HepG2 (cell line): ENCODE measurements around the gene M1AP. TPM values are rescaled to one million over a fixed set of nuclear protein-coding genes. Genes with fewer than 3 reads are reported as not detected.
A peak's percentile ranks its signal among the peaks of the same experiment; 100 is the strongest.

Source experiments
- HNRNPUL1 ChIP-seq: fragments of 200-400 bp; formaldehyde crosslinking; IDR thresholded peaks from 2 replicates; pipeline ENCODE4 v1.6.1; 2017; ENCODE audit warnings: low read depth, mild to moderate bottlenecking, low read length, moderate library complexity
- ISX ChIP-seq: sonication (generic); formaldehyde crosslinking; conservative IDR thresholded peaks from 2 replicates; pipeline ENCODE4 v1.5.0; 2020; ENCODE audit warnings: missing genetic modification reagents
- KDM1A ChIP-seq: IDR thresholded peaks from 2 replicates; pipeline ENCODE4 v1.6.1; 2016; ENCODE audit warnings: missing compliant biosample characterization
- NFE2 ChIP-seq: sonication (generic); formaldehyde crosslinking; IDR thresholded peaks from 2 replicates; pipeline ENCODE4 v1.4.0; 2020; ENCODE audit warnings: missing genetic modification reagents
- PRPF4 ChIP-seq: fragments of 200-400 bp; formaldehyde crosslinking; IDR thresholded peaks from 2 replicates; pipeline ENCODE4 v1.6.1; 2016; ENCODE audit warnings: low read length, low read depth; ENCODE audit not compliant: poor library complexity, severe bottlenecking
- RBFOX2 ChIP-seq: fragments of 200-400 bp; formaldehyde crosslinking; IDR thresholded peaks from 2 replicates; pipeline ENCODE4 v1.6.1; 2017; ENCODE audit warnings: low read depth, mild to moderate bottlenecking, low read length
- RXRA ChIP-seq: sonication (generic); formaldehyde crosslinking; IDR thresholded peaks from 2 replicates; pipeline ENCODE4 v1.5.1; 2020; ENCODE audit warnings: missing genetic modification reagents
- SRSF1 ChIP-seq: fragments of 200-400 bp; formaldehyde crosslinking; optimal IDR thresholded peaks from 2 replicates; pipeline ENCODE3; 2017; ENCODE audit warnings: mild to moderate bottlenecking, low read depth, low read length, moderate library complexity
- TAF15 ChIP-seq: fragments of 200-400 bp; formaldehyde crosslinking; IDR thresholded peaks from one replicate; pipeline ENCODE4 v1.6.1; 2018; ENCODE audit warnings: mild to moderate bottlenecking, low read depth, low read length; ENCODE audit not compliant: poor library complexity, severe bottlenecking
- ZBTB38 ChIP-seq: sonication (generic); formaldehyde crosslinking; IDR thresholded peaks from 2 replicates; pipeline ENCODE4 v1.5.1; 2020; ENCODE audit warnings: mild to moderate bottlenecking, missing genetic modification reagents
- ZC3H13 ChIP-seq: sonication (generic); formaldehyde crosslinking; IDR thresholded peaks from 2 replicates; pipeline ENCODE4 v1.8.1; 2023; ENCODE audit warnings: mild to moderate bottlenecking, missing genetic modification reagents, moderate library complexity
- ZNF446 ChIP-seq: sonication (generic); formaldehyde crosslinking; IDR thresholded peaks from 2 replicates; pipeline ENCODE4 v1.5.0; 2020; ENCODE audit warnings: mild to moderate bottlenecking, missing genetic modification reagents
- ZNF589 ChIP-seq: sonication (generic); formaldehyde crosslinking; conservative IDR thresholded peaks from 2 replicates; pipeline ENCODE4 v1.8.0; 2022; ENCODE audit warnings: mild to moderate bottlenecking, moderate library complexity, missing genetic modification reagents
- ZNF672 ChIP-seq: sonication (generic); formaldehyde crosslinking; IDR thresholded peaks from 2 replicates; pipeline ENCODE4 v1.8.1; 2022; ENCODE audit warnings: missing genetic modification reagents
- ZNF816 ChIP-seq: sonication (generic); formaldehyde crosslinking; IDR thresholded peaks from 2 replicates; pipeline ENCODE4 v1.8.0; 2022; ENCODE audit warnings: missing genetic modification reagents, mild to moderate bottlenecking, borderline replicate concordance
- polyA plus RNA-seq, 8 experiments: library from polyadenylated mRNA; depleted of rRNA in 3 of 8; stranded (reverse) in 7 of 8; unstranded in 1 of 8; fragments of >200 nt; fragmentation: Illumina TruSeq in 4 of 8; extraction: Trizol in 4 of 8; gene quantifications; 2 replicates each; pipeline versions ENCODE4 v1.2.1 to v1.2.3, GENCODE V29; 2011 to 2016; ENCODE audit warnings: low read depth in 4 of 8, missing spikeins in 1 of 8, mixed read lengths in 1 of 8; ENCODE audit not compliant: insufficient read depth in 1 of 8
- total RNA-seq, 5 experiments: library from RNA; depleted of rRNA; stranded (reverse); fragments of >200 nt; fragmentation: Illumina TruSeq; extraction: Trizol; gene quantifications; 2 replicates each; pipeline ENCODE4 v1.2.3, GENCODE V29; 2016; ENCODE audit warnings: low read depth in 1 of 5
- TF ChIP-seq, protein P1 (sequence below): sonication (generic); formaldehyde crosslinking; IDR thresholded peaks from 2 replicates; pipeline ENCODE4 v1.5.0; 2020; ENCODE audit warnings: missing genetic modification reagents
- TF ChIP-seq, protein P2 (sequence below): IDR thresholded peaks from 2 replicates; pipeline ENCODE4 v1.4.0; 2020; ENCODE audit warnings: mild to moderate bottlenecking, missing genetic modification reagents
- TF ChIP-seq, protein P3 (sequence below): sonication (generic); formaldehyde crosslinking; IDR thresholded peaks from 2 replicates; pipeline ENCODE4 v1.8.1; 2023; ENCODE audit warnings: mild to moderate bottlenecking, missing genetic modification reagents, borderline replicate concordance
- TF ChIP-seq, protein P4 (sequence below): sonication (generic); formaldehyde crosslinking; IDR thresholded peaks from 2 replicates; pipeline ENCODE4 v1.5.0; 2020; ENCODE audit warnings: missing genetic modification reagents
- TF ChIP-seq, protein P5 (sequence below): sonication (generic); formaldehyde crosslinking; IDR thresholded peaks from 2 replicates; pipeline ENCODE4 v1.5.1; 2020; ENCODE audit warnings: missing genetic modification reagents, mild to moderate bottlenecking, borderline replicate concordance

Gene M1AP
- total and polyA plus RNA-seq, 2 of the 13 experiments (the other 11 are each of a cell fraction or from before 2014, with no cell fraction given): not detected

DNA sequence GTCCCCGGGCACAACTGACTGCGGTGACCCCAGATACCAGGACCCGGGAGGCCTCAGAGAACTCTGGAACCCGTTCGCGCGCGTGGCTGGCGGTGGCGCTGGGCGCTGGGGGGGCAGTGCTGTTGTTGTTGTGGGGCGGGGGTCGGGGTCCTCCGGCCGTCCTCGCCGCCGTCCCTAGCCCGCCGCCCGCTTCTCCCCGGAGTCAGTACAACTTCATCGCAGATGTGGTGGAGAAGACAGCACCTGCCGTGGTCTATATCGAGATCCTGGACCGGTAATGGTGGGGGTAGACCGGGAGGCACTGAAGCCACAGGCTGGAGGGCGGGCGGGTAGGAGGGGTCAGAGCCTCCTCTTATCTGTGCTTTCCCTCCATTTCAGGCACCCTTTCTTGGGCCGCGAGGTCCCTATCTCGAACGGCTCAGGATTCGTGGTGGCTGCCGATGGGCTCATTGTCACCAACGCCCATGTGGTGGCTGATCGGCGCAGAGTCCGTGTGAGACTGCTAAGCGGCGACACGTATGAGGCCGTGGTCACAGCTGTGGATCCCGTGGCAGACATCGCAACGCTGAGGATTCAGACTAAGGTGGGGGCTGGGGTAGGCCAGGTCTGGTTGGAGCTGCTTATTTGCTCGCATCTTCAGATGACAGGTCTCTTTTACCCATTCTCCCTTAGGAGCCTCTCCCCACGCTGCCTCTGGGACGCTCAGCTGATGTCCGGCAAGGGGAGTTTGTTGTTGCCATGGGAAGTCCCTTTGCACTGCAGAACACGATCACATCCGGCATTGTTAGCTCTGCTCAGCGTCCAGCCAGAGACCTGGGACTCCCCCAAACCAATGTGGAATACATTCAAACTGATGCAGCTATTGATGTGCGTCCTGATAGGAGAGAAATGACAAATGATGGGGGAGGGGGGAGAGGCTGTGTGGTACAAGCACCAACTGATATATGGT, 117.6 kb downstream of the M1AP start (continued):
- TF ChIP-seq, protein P1, sequence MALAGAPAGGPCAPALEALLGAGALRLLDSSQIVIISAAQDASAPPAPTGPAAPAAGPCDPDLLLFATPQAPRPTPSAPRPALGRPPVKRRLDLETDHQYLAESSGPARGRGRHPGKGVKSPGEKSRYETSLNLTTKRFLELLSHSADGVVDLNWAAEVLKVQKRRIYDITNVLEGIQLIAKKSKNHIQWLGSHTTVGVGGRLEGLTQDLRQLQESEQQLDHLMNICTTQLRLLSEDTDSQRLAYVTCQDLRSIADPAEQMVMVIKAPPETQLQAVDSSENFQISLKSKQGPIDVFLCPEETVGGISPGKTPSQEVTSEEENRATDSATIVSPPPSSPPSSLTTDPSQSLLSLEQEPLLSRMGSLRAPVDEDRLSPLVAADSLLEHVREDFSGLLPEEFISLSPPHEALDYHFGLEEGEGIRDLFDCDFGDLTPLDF: no peak
- TF ChIP-seq ZNF589 (CRISPR knock-in tag) (peak; percentile 57; the same call in 1 of the 2 replicates), ISX (no peak), ZNF816 (CRISPR knock-in tag) (peak; percentile 15; the same call in 1 of the 2 replicates), NFE2 (no peak), KDM1A (CRISPR knock-in tag) (no peak), ZNF446 (CRISPR knock-in tag) (0 out of 2 replicates have a peak, but pooled peaks have one; percentile 30), ZC3H13 (CRISPR knock-in tag) (0 out of 2 replicates have a peak, but pooled peaks have one; percentile 17), ZNF672 (CRISPR knock-in tag) (0 out of 2 replicates have a peak, but pooled peaks have one; percentile 50), RXRA (CRISPR knock-in tag) (no peak), PRPF4 (peak; percentile 92), TAF15 (peak; percentile 12), RBFOX2 (no peak), HNRNPUL1 (no peak), ZBTB38 (CRISPR knock-in tag) (peak; percentile 98), SRSF1 (no peak)
- TF ChIP-seq, protein P2, sequence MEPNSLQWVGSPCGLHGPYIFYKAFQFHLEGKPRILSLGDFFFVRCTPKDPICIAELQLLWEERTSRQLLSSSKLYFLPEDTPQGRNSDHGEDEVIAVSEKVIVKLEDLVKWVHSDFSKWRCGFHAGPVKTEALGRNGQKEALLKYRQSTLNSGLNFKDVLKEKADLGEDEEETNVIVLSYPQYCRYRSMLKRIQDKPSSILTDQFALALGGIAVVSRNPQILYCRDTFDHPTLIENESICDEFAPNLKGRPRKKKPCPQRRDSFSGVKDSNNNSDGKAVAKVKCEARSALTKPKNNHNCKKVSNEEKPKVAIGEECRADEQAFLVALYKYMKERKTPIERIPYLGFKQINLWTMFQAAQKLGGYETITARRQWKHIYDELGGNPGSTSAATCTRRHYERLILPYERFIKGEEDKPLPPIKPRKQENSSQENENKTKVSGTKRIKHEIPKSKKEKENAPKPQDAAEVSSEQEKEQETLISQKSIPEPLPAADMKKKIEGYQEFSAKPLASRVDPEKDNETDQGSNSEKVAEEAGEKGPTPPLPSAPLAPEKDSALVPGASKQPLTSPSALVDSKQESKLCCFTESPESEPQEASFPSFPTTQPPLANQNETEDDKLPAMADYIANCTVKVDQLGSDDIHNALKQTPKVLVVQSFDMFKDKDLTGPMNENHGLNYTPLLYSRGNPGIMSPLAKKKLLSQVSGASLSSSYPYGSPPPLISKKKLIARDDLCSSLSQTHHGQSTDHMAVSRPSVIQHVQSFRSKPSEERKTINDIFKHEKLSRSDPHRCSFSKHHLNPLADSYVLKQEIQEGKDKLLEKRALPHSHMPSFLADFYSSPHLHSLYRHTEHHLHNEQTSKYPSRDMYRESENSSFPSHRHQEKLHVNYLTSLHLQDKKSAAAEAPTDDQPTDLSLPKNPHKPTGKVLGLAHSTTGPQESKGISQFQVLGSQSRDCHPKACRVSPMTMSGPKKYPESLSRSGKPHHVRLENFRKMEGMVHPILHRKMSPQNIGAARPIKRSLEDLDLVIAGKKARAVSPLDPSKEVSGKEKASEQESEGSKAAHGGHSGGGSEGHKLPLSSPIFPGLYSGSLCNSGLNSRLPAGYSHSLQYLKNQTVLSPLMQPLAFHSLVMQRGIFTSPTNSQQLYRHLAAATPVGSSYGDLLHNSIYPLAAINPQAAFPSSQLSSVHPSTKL: no peak
- TF ChIP-seq, protein P3, sequence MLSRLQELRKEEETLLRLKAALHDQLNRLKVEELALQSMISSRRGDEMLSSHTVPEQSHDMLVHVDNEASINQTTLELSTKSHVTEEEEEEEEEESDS (CRISPR knock-in tag): 0 out of 2 replicates have a peak, but pooled peaks have one; percentile 1
- TF ChIP-seq, protein P4, sequence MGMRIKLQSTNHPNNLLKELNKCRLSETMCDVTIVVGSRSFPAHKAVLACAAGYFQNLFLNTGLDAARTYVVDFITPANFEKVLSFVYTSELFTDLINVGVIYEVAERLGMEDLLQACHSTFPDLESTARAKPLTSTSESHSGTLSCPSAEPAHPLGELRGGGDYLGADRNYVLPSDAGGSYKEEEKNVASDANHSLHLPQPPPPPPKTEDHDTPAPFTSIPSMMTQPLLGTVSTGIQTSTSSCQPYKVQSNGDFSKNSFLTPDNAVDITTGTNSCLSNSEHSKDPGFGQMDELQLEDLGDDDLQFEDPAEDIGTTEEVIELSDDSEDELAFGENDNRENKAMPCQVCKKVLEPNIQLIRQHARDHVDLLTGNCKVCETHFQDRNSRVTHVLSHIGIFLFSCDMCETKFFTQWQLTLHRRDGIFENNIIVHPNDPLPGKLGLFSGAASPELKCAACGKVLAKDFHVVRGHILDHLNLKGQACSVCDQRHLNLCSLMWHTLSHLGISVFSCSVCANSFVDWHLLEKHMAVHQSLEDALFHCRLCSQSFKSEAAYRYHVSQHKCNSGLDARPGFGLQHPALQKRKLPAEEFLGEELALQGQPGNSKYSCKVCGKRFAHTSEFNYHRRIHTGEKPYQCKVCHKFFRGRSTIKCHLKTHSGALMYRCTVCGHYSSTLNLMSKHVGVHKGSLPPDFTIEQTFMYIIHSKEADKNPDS (CRISPR knock-in tag): no peak
- TF ChIP-seq, protein P5, sequence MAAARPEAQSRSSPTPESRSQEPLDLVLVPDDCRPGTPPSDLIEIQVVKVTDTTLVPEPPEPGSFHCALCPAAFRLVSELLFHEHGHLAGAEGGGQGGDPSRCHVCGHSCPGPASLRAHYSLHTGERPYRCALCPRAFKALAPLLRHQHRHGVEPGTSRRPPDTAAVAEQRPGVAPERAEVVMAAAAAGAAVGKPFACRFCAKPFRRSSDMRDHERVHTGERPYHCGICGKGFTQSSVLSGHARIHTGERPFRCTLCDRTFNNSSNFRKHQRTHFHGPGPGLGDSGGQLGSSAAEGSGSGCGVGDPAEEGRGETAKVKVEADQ (CRISPR knock-in tag): peak; percentile 7; the same call in 1 of the 2 replicates
